Activated CD4-positive, alpha-beta T cell treated with anti-CD3 and anti-CD28 coated beads, Interleukin-2, Interleukin-4, amounts not matched to agents 100 ng/mL and 50 ng/mL, durations not matched to agents 16 hours and 8 hours (primary cell): Measurements from ENCODE around the gene CCDC92.
A peak's percentile ranks its signal among the peaks of the same experiment; 100 is the strongest.

Source experiments
- DNase-seq: peaks from one replicate; pipeline ENCODE4 v3.0.0-alpha.2; 2020; ENCODE audit warnings: low spot score

Gene CCDC92

DNA sequence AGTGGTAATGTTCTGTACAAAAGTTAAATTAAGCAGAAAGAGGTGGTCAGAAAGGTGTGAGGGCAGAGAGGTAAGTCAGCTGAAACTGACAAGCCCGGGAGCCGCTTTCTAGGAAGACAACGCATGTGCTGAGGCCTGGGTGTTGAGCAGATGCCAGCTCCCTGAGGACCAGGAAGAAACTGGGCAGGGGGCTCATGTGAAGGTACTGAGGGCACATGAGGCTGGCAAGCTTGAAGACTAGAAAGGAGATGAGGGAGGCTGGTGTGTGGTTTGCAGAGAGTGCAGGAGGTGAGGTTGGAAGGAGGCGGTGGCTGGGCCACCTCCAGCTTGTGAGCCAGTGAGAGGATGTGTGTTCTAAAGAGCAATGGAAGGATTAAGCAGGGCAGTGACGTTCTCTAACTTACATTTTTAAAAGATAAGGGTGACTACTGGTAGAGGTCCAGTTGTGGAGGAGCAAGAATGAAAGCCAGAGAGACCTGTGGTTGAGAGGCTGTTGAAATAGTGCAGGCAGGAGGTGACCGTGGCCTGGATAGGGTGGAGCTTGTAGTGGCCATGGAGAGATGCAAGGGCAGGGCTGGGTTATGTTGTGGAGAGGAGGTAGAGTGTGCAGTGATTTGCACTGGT, 29.5 kb upstream of the CCDC92 start:
- DNase-seq: no peak

DNA sequence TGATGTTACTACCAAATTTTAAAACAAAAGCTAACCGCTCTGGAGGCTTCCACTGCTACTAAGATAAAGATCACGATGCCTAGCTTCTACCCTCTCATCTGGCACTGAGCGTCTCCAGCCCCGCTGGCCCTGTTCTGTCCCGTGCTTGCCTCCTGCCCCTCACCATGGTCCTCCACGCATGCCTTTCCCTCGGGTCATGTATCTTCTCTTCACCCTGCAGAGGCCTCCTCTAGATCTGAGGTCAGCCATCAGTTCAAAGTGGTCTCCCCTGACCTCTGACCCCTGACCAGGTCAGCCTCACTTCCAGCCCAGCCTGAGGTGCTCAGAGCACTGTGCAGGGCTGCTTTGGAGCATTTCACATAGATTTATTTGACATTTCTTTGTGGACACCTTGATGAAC, 28.7 kb upstream of the CCDC92 start:
- DNase-seq: no peak

DNA sequence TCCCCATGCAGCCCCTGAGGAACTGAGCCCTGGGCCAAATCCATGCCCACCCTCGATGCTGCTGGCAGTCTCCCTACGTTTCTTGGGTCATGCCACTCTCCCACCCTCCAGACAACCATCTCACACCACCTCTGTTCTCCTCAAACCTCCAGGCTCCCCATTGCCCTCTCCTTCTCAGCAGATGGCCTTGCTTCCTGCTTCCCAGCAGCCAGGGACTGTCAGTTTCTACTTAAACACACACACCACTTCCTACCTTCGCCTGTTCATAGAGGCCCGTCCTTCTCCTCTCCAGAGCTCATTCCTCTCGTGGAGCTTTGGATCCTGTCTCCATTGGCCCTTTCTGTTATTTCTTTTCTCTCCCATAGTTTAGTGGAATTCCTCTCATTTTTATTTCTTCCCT, 27.5 kb upstream of the CCDC92 start:
- DNase-seq: no peak

DNA sequence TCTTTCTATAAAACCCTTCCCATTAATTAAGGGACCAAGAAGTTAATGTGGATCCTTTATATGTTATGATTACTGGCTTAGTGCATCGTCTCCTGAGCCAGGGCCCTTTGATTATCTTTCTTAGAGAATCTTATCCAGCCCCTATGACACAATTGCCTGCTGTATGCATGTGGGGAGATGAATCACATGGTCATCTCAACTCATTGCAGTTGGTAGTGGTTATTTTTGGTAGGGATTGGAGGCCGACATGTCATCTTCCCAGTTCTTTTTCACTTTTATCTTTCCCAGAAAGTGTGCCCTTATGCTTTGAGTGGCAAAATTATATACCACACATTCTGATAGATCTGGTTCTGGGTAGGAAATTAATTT, 26.3 kb upstream of the CCDC92 start:
- DNase-seq: no peak

DNA sequence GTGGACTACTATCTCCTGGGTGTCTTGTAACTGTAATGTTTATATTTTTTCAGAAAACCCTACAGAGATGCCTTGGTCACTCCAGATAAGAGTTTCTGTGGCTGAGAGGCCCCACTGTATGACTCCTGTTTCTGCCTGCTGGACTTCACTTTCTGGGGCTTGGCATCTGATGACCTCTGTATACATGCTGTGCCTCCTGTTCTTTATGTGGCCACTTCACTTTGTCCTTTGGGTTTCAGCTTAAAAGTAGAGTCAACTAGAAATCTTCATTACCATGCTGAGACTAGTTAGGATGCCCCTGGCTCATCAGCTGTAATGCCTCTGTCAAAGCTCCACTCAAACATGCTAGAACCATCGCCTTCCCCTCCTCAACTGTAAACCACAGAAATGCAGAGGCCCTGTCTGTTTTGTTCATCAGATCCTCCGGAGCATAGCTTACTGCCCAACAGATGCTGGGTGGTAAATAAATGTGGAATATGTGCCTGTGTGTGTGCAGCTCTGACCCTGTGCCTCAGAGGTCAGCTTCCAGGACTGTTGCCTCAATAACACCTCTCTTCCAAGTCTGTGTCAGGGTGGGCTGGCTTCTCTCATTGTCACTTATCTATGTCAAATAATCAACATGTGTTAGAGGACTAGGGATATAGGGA, 25.8 kb upstream of the CCDC92 start:
- no peak for DNase-seq

DNA sequence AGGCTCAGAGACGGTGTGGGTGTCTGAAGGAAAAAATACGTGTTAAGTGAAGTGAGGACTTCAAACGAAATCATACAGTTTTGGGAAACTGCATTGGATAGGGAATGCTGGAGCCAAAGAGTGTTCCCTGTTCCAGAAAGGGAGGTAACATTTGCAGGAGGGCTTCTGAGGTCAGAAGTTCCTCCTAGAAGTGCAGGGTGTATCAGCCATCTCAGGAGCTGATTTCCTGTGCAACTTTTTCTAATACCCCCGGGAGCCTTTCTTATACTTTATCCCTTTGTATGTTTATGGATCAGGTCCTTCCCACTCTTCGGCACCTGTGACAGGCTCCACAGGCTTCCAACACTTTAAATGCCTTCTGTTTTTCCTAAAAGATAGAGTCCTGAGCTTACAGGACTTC, 25.3 kb upstream of the CCDC92 start:
- no peak for DNase-seq

DNA sequence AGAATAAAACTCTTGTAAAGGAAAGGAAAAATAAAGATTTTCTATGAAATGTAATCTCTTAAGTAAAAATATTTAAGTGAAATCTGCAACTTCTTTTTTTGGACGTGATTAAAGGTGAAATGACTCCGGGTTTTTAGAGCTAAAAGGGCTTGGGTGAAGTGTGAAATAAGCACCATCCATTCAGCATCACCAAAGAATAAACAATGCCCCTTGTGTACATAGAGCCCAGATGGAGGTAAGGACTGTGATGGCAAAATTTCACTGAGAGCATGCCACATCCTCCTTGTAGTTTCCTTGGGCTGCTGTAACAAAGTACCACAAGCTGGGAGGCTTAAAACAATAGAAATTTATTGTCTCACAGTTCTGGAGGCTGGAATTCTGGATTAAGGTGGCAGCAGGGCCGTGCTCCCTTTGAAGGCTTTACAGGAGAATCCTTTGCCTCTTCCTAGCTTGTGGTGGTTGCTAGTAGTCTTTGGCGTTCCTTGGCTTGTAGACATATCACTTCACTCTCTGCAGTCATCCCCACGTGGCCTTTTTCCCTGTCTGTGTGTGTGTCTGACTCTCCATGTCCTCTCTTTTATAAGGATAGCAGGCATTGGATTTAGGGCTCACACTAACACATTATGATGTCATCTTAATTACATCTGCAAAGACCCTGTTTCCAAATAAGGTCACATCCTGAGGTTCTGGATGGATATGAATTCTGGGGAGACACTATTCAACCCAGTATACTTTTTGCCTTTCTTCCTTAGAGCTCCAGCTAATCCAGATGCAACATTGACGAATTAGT, 24.6 kb upstream of the CCDC92 start:
- DNase-seq: no peak

DNA sequence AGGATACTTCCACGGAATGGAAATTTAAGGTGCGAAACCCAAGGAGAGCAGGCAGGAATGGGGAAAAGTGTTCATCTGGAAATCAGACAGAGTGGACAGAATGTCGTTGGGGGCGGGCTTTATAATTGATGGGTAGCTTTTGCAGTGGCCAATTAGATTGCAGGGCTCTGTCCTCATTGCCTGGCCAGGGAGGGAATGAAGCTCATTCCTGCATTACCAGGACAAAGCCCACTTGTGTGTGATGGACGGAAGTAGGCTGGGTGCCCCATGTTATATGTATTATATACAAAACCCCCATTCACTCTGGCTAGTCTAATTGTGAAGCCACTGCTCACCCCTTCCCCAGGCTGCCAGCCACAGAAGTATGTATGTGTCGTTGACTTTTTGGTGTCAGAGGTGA, 23.9 kb upstream of the CCDC92 start:
- DNase-seq: no peak

DNA sequence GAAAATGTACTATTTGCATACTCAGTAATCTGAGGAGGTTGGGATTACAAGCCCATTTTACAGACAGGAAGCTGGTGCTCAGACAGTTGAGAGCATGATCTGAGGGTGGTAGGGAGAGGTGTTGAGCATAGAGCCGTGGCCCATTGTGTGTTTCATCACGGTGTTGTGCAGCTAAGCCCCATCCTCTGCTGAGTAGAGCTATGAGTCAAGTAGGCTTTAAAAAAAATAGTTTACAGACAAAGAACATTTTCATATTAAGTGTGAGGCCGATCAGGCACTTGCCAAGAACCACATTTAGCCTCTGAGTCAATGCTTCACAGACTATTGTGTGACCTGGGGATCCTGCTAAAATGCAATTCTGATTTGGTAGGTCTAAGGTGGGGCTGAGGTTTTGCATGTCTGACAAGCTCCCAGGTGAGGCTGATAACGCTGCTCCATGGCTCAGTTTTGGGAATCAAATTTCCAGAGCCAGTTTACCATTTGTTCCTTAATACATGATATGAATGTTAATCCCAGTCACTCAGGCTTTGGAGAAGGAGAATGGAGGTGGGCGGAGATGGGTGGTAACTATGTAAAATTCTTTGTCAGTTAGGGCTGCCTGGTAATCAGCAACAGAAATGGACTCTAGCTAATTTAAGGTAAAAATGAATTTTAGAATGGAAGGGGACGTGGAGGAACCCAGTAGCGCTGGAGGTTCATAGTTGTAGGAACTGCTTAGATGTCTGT, 22.6 kb upstream of the CCDC92 start:
- DNase-seq: no peak

DNA sequence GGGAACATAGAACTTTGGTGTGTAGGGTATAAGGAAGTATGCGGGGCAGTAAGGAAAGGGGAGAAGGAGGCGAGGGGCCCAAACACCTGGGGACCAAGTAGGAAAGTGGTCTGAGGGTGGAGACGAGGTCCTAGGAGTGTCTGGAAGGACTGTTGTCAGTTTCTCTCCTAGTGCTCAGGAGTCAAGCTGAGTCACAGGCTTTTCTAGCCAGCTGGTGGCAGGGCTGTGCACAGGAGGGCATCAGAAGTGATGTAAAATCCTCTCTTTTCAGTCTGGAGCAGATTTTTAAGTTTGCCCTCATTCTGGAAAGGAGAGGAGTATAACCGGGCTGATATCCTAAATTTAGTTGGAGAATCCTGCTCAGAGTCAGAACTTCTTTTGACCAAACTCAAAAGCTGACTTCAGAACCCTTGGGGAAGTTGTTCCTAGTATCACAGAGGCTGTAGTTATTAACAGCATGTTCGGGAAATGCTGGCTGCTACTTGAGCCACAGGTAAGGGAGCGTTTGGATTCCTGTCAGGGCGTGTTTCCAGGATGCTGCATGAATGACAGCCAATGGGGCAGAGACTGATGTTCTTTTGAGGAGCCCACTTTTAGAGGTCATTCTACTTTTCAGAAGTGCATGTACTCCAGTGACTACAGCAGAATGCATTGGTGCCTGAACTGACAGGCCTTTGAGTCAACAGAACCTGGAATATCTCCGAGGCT, 19.6 kb upstream of the CCDC92 start:
- DNase-seq: no peak

DNA sequence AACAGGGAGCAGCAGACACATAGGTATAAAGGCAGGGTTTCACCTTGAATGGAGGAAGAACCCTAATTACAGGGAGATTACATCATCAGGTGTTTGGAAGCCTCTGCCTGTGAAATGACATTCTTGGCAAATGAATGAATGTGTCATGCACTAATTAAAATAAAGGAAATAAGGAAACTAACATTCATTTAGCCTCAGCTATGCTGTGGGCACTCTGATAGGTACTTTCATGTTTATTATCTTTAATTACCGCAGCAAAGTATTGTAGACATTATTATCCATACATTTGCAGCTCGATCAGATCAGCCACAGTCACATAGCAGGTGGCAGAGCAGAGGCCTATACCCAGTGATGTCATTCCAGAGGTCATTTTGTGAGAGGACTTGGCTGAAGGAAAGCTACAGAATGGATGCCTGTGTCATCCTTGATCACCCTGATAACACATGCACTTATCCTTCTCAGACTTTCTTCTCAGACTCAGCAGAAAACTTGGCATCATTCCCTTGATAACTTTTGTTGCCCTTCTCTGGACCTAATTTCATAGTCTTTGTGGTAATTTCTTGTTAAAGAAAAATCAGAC, 18.8 kb upstream of the CCDC92 start:
- DNase-seq: no peak

DNA sequence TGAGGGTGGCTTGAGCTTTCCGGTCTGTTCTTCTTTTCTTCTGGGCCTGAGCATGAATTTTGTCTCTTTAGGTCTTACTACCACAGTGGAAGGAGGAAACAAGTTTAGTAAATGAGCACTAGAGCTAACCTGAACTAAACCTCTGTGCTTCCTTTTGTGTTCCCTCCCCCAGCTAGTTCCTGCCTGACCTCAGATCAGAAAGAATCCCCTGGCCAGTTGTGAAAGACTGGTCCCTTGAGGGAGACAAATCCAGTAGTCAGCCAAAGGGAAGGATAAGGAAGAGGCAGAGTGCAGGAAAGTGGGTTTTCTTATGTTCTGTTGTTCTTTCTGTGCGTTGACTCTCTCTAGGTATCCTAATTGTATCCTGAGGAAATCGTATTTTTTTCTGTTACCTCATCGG, 17.9 kb upstream of the CCDC92 start:
- DNase-seq: no peak

DNA sequence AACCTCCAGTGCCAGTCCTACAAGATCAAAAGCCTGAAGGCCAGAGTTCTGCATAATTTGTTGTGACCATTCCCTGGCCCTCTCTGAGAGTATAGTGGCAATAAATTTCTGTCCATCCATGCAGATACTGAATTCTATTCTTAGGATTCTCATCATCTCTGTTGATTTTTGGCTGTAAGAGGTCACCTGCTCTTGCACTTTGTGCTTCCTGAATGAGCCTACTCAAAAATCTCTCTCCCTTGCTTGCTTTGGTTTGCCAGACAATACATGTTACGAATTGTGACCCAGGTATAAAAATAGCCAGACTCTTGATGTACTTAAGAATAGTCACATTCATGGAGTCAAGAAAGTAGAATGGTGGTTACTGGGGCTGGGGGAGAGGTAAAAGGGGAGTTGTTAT, 17.1 kb upstream of the CCDC92 start:
- no peak for DNase-seq

DNA sequence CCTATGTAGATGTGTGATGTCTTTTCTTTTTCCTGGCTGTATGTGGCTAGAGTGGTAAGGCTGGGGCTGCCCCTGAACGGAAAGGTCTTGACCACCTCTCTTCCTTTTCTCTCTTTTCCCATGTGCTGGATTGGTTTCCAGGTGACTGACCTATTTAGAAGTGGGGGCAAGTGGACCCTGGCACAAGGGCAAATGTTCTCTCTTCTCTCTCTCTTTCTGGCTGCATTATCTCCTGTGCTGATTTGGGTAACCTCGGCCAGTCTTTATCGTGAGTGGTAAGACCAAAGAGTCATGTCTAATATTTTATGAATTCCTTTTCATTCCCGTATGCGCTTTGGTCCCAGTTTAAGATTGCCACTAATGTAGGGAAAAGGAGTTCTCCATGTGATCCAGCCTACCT, 16.5 kb upstream of the CCDC92 start:
- DNase-seq: no peak

DNA sequence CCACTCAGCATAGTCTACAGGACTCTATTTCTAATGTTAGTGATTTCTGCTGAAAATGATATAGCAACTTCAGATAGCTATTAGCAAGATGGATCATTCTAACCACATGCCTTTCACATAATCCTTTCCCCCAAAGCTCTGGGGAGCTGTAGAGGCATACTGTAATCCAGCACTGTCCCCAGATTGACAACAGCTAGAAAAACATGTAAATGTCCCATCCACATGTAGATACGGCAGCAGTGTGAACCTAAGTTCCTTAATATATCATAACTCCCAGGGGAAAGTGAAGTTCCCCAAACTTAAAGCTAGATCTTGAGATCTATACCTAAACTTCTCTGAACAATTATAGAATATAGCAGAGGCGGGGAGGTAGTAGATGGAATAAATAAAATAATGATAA, 14.4 kb upstream of the CCDC92 start:
- DNase-seq: no peak

DNA sequence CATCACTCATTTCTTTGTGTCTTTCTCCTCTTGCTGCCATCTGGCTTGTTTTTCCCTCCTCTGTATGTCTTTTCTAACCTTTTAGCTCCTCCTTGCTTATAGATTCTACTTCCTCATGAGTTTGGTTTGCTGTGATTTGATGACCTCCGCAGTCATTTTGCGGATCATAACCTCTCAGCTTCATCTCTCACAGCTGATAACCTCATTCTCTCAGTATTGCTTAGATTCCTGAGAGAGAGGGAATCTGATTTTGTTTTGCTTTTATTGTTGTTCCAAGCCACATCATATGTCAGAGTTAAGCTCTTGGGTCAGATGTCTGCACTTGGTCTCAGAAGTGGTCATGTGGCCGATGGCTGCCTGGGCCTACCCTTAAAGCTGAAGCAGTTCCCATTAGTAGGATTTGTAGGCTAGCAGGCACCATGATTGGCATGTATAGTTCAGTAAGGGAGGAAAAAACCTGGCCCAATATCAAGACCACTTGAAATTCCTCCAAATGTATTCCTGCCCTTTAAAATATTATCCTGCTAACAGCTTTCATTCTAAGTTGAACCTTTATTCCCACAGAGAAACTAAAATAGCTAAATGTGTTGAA, 13.8 kb upstream of the CCDC92 start:
- DNase-seq: no peak

DNA sequence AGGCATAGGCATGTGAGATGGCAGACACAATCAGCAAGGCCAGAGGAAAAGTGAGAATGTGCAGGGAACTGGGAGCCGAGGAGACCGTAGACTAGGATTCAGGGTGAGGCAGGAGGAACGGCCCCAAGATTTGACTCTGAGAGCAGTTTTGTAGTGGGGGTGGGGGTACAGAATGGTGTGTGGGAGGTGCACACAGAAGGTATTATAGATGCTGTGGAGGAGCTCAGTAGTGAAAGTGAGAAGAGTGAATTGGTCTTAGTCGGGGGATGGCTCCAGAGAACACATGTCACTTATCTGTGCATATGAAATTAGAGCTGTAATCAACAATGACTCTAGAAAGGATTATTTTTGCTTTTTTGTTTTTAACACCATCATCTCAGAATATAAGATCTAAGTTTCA, 12.3 kb upstream of the CCDC92 start:
- DNase-seq: no peak

DNA sequence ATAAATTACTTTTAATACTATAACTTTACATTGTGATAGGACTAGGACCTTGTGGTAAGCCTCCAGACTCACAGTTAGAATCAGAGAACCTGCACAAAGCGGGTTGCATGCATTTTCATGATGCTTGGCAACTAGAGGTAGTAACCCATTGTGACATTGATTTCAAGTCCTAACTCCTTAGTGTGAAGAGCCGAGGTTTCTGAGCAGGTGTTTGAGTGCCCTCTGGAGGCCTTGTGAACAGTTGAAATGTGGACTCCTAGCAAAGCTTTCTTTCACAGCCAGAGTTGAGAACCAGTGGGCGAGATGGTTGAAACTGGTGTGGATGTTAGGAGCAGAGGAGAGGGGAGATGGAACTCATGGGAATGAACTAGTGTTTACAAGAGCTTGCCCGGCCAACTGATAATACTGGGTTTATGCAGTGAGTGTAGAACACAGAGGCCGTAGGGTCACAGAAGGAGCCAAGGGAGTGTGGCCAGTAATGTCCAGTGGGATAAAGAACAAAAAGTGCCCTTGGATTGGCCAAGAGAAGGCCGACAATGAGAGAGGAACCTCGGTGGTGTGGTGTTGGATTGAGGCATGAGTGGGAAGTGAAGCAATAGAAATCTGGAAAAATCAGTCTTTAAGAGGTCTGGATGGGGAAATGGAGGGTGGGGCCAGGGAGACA, 11.3 kb upstream of the CCDC92 start:
- DNase-seq: peak; percentile 48

DNA sequence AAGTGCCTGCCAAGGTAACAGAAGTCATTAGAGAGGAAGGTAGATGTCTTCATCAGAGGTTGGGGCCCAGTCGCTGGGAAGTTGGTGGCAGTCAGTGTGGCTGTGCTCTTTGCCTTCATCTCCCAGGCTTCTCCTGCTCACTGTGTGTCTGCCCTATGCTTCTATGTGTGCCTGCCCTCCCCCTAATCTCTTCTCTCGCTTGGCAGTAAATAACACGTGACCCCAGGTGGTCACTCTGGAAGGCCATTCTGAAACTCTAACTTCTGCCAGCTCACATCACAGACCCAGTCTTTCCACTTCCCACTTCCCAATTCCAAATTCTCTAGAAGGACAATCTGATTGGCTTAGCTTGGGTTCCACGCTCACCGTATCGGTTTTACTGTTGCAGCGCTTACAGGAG, 9.6 kb upstream of the CCDC92 start:
- no peak for DNase-seq

DNA sequence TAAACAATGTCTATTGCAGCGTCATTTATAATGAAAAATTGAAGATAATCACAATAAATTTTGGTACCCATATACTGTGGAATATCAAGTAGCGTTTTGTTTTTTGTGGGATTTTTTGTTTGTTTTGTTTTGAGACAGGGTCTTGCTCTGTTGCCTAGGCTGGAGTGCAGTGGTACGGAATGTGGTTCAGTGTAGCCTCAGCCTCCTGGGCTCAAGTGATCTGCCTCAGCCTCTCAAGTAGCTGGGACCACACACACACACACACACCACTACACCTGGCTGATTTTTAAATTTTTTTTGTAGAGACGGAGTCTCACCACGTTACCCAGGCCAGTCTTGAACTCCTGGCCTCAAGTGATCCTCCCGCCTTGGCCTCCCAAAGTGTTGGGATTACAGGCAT, 6.9 kb upstream of the CCDC92 start:
- DNase-seq: no peak

DNA sequence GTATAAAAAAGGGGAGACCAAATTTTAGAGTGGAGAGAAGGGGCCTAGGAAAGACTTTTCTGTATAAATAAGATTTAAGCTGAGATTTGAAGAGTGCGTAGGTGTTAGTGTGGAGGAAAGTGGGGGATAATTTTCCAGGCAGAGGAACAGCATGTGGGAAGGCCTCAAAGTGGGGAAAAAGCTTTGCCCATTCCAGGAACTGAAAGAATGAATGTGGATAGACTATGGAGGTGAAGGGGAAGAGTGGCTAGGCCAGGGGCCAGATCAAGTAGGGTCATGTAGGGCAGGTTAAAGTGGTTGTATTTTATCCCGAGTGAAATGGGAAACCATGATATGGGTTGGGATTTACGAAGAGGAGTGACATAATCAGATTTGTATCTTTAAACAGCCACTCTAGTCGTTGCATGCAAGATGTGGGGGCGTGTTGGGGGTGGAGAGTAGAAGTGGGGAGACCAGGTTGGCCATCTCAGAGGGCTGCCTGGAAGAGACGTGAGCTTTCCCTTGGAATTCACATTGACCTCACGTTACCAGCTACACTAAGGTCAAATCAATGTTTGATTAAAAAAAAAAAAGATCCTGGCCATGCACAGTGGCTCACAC, 3.7 kb upstream of the CCDC92 start:
- DNase-seq: no peak
